A673 (cell line): ENCODE data around the gene TSGA10IP. TPM values are rescaled to one million over a fixed set of nuclear protein-coding genes. Genes with fewer than 3 reads are reported as not detected.

ENCODE experiments used
- BruUV-seq: library from RNA; stranded (reverse); fragments of 400-500 nt; replicated peaks from 2 replicates; lab custom pipeline; 2021; lab: Mats Ljungman, UMichigan
- CTCF ChIA-PET: fragments of 300-600 bp; sonication (Branson Sonifier 250); formaldehyde crosslinking; loops from one replicate; lab custom pipeline; 2022; ENCODE audit warnings: antibody characterized with exemption; lab: Charles Lee
- POLR2A ChIA-PET: fragments of 300-600 bp; sonication (Branson Sonifier 250); formaldehyde crosslinking; loops from one replicate; lab custom pipeline; 2022; ENCODE audit warnings: antibody characterized with exemption; ENCODE audit not compliant: low non-redundant PET; lab: Charles Lee
- DNase-seq: peaks from one replicate; pipeline ENCODE4 v3.0.0-alpha.2; 2015; ENCODE audit warnings: low spot score
- H3K27ac ChIP-seq: fragments of 200-600 bp; sonication (generic); 2 replicates; pipeline ENCODE4 v1.5.1; 2016; ENCODE audit warnings: mixed run types, low read depth, mild to moderate bottlenecking, mixed read lengths, antibody characterized with exemption, low read length; ENCODE audit not compliant: poor library complexity, severe bottlenecking
- H3K27me3 ChIP-seq: fragments of 200-600 bp; sonication (generic); replicated peaks from 2 replicates; pipeline ENCODE4 v1.6.1; 2017; ENCODE audit warnings: mixed run types, low read depth, mild to moderate bottlenecking, mixed read lengths, antibody characterized with exemption, low read length; ENCODE audit not compliant: insufficient read depth, poor library complexity
- H3K36me3 ChIP-seq: fragments of 200-600 bp; sonication (generic); 2 replicates; pipeline ENCODE4 v1.6.1; 2016; ENCODE audit warnings: mixed run types, mild to moderate bottlenecking, mixed read lengths, antibody characterized with exemption, low read length; ENCODE audit not compliant: insufficient read depth, poor library complexity, severe bottlenecking
- H3K4me1 ChIP-seq: fragments of 200-600 bp; sonication (generic); 2 replicates; pipeline ENCODE4 v1.6.1; 2017; ENCODE audit warnings: mixed run types, mild to moderate bottlenecking, mixed read lengths, antibody characterized with exemption, low read length; ENCODE audit not compliant: insufficient read depth, poor library complexity, severe bottlenecking
- H3K4me3 ChIP-seq: fragments of 200-600 bp; sonication (generic); 2 replicates; pipeline ENCODE4 v1.5.1; 2016; ENCODE audit warnings: low read depth, mixed run types, mild to moderate bottlenecking, mixed read lengths, low read length; ENCODE audit not compliant: poor library complexity, severe bottlenecking
- H3K9me3 ChIP-seq: fragments of 200-600 bp; sonication (generic); 2 replicates; pipeline ENCODE4 v1.6.1; 2016; ENCODE audit warnings: mixed run types, low read depth, mild to moderate bottlenecking, mixed read lengths, antibody characterized with exemption, low read length; ENCODE audit not compliant: poor library complexity, severe bottlenecking
- EZH2 ChIP-seq: fragments of 200-600 bp; sonication (generic); IDR thresholded peaks from 2 replicates; pipeline ENCODE4 v1.6.1; 2017; ENCODE audit warnings: borderline replicate concordance, low read depth, mild to moderate bottlenecking, mixed read lengths, antibody characterized with exemption, low read length; ENCODE audit not compliant: poor library complexity, severe bottlenecking
- intact Hi-C: fragments of 100-400 bp; cut with micrococcal nuclease; formaldehyde crosslinking; loops from one replicate; pipeline ENCODE4 v1.10.0; 2022; ENCODE audit not compliant: unreplicated experiment
- total RNA-seq: library from RNA; stranded (reverse); gene quantifications from 2 replicates; pipeline ENCODE4 v1.2.3, GENCODE V29; 2021
- TF ChIP-seq, protein P1 (sequence below): fragments of 300-800, 200-600 bp; sonication (generic); conservative IDR thresholded peaks from 2 replicates; pipeline ENCODE4 v1.5.1; 2017; ENCODE audit warnings: low read depth, mild to moderate bottlenecking, antibody characterized with exemption, low read length, moderate library complexity, mixed read lengths

Gene TSGA10IP
- total RNA-seq, 1 experiment from 2014 or later, result not detected

DNA sequence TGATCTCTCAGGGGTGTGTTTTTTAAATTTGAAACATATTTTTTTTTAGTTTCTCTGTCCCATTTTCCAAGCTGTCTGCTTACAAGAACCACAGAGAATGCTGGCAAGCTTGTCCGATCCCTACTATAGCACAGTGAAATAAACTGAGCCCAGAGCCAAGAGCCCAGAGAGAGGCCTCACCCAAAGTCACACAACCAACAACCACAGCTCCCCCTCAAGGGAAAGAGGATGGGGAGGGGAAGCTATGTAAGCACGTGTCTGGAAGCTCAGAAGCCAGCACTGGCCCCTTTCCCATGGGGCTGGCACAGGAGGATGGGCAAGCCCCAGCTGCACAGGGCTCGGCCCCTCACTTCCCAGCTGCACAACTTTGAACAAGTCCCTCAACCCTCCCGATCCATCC is 13.0 kb downstream of the TSGA10IP start:
- Histone ChIP-seq H3K9me3 (no peaks in the 10 kb centered on the region), H3K4me1 (peaks cover 8% of the 10 kb centered on the region), H3K36me3 (no peaks in the 10 kb centered on the region), H3K4me3 (no peak overlapping the region), H3K27ac (no peak overlapping the region), H3K27me3 (no peaks in the 10 kb centered on the region)
- BruUV-seq, result no TSS peak
- no peak for DNase-seq
- TF ChIP-seq, protein P1, sequence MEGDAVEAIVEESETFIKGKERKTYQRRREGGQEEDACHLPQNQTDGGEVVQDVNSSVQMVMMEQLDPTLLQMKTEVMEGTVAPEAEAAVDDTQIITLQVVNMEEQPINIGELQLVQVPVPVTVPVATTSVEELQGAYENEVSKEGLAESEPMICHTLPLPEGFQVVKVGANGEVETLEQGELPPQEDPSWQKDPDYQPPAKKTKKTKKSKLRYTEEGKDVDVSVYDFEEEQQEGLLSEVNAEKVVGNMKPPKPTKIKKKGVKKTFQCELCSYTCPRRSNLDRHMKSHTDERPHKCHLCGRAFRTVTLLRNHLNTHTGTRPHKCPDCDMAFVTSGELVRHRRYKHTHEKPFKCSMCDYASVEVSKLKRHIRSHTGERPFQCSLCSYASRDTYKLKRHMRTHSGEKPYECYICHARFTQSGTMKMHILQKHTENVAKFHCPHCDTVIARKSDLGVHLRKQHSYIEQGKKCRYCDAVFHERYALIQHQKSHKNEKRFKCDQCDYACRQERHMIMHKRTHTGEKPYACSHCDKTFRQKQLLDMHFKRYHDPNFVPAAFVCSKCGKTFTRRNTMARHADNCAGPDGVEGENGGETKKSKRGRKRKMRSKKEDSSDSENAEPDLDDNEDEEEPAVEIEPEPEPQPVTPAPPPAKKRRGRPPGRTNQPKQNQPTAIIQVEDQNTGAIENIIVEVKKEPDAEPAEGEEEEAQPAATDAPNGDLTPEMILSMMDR, result no peak
- no peak for TF ChIP-seq EZH2
- intact Hi-C loops, result no loop called here
- ChIA-PET POLR2A (no interaction called here), CTCF (no interaction called here)

DNA sequence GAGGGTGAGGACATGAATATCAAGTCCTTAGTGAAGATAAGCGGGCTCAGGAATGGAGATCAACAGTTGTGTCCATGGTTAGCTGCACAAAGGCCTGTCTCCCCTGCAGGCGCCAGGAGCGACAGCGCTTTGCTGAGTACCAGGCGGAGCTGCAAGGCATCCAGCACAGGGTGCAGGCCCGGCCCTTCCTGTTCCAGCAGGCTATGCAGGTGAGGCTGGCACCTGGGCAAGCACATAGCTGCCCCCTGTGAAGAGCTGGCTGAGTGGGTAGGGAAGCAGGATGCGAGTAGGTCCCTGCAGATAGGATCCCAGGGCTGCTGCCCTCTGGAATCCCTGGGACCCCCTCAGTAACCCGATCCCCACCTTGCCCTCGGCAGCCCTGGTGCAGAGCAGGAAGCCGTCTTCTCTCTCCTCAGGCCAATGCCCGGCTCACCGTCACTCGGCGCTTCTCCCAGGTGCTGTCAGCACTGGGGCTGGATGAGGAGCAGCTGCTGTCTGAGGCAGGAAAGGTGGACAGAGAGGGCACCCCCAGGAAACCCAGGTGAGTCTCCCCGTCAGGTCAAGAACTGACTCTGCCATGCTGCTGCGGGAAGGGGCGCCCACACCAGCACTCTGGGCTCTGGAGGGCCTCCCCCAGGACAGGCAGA is 13.6 kb downstream of the TSGA10IP start:
- no peak for DNase-seq
- no peak overlapping the region for H3K4me3 ChIP-seq
- no peaks in the 10 kb centered on the region for H3K27me3 ChIP-seq
- no TSS peak for BruUV-seq
- H3K9me3 ChIP-seq, result no peaks in the 10 kb centered on the region
- no peak for TF ChIP-seq EZH2
- TF ChIP-seq, protein P1, result no peak
- intact Hi-C loops, result no loop called here
- H3K36me3 ChIP-seq, result peaks cover 3% of the 10 kb centered on the region
- ChIA-PET POLR2A (no interaction called here), CTCF (no interaction called here)
- peaks cover 8% of the 10 kb centered on the region for H3K4me1 ChIP-seq
- H3K27ac ChIP-seq, result no peak overlapping the region

DNA sequence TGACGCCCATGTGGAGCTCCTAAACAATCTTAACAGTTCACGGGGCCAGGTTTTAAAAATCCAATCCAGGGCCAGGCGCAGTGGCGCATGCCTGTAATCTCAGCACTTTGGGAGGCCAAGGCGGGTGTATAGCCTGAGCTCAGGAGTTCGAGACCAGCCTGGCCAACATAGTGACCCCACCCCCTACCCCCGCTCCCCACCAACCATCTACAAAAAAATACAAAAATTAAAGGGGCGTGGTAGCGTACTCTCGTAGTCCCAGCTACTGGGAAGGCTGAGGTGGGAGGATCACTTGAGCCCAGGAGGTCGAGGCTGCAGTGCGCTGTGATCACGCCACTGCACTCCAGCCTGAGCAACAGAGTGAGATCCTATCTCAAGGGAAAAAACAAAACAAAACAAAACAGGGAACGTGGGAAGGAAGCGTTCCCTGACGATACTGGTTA is 15.6 kb downstream of the TSGA10IP start:
- BruUV-seq, result no TSS peak

More for the DNA sequence above, 15.6 kb downstream of the TSGA10IP start:
- ChIA-PET CTCF (no interaction called here), POLR2A (interaction anchor here (0.6 kb wide), 1 partner anchor 537 kb away, joined by 3 read pairs; no protein-coding TSS in a partner anchor)
- DNase-seq, result no peak
- no peaks in the 10 kb centered on the region for H3K27me3 ChIP-seq
- intact Hi-C loops, result loop anchor here (5.0 kb wide), 1 partner anchor 41 kb away; the partner anchor contains the start of genes BANF1 and EIF1AD
- peak overlapping the region; percentile 88 for H3K4me3 ChIP-seq
- H3K27ac ChIP-seq, result peak overlapping the region; percentile 94
- H3K36me3 ChIP-seq, result peaks cover 23% of the 10 kb centered on the region
- no peak for TF ChIP-seq EZH2
- TF ChIP-seq, protein P1, result no peak
- H3K9me3 ChIP-seq, result no peaks in the 10 kb centered on the region
- peaks cover 8% of the 10 kb centered on the region for H3K4me1 ChIP-seq
